Heart right ventricle (tissue), 16 donors: Measurements from ENCODE around the gene CBLB. TPM values are rescaled to one million over a fixed set of nuclear protein-coding genes. Genes with fewer than 3 reads are reported as not detected.

Experiments
- ATAC-seq, 8 donors: fragments of 200-7000 bp; cut with Tn5 transposase; one replicate each; pipeline ENCODE4 v1.9.1; 2020; ENCODE audit warnings: mild to moderate bottlenecking in 8 of 8, moderate library complexity in 8 of 8, moderate number of reproducible peaks in 1 of 8
- DNase-seq, 2 donors: peaks; one replicate each; pipeline ENCODE4 v3.0.0-alpha.2; 2020
- H3K27ac ChIP-seq, 10 donors: fragments of 200-600 bp; sonication (generic) in 2 of 10; one replicate each; pipeline versions ENCODE4 v1.5.0 to v1.8.0; 2020 to 2022; ENCODE audit warnings: mild to moderate bottlenecking in 3 of 10
- H3K27me3 ChIP-seq, 7 donors: fragments of 200-600 bp; one replicate each; pipeline ENCODE4 v1.8.0; 2021 to 2022; ENCODE audit warnings: mild to moderate bottlenecking in 2 of 7
- H3K36me3 ChIP-seq, 9 donors: fragments of 200-600 bp; sonication (generic) in 1 of 9; one replicate each; pipeline versions ENCODE4 v1.5.0 to v1.8.0; 2020 to 2022; ENCODE audit warnings: mild to moderate bottlenecking in 2 of 9
- H3K4me1 ChIP-seq, 9 donors: fragments of 200-600 bp; sonication (generic) in 1 of 9; one replicate each; pipeline versions ENCODE4 v1.5.0 to v1.8.0; 2020 to 2022; ENCODE audit warnings: mild to moderate bottlenecking in 4 of 9
- H3K4me3 ChIP-seq, 10 donors: fragments of 200-600 bp; sonication (generic) in 2 of 10; one replicate each; pipeline versions ENCODE4 v1.5.0 to v1.8.0; 2020 to 2022; ENCODE audit warnings: mild to moderate bottlenecking in 7 of 10, moderate library complexity in 2 of 10
- H3K9me3 ChIP-seq, 11 donors: fragments of 200-600 bp in 10 of 11; sonication (generic) in 2 of 11; one replicate each; pipeline versions ENCODE4 v1.5.0 to v1.8.0; 2013 to 2022; ENCODE audit warnings: mild to moderate bottlenecking in 2 of 11, control low read depth in 1 of 11, moderate library complexity in 1 of 11
- WGBS, 2 donors: extraction: QIAGEN DNeasy Blood & Tissue Kit; methylation state at CpG; one replicate each; pipeline ENCODE4 v1.1.7; 2013; ENCODE audit warnings: inconsistent platforms in 1 of 2; 5-methylcytosine and 5-hydroxymethylcytosine counted together
- intact Hi-C, 10 donors: fragments of 100-400 bp; cut with DNase I; formaldehyde crosslinking; loops; one replicate each; pipeline versions ENCODE4 v1.11.1 to v1.14.2; 2022
- polyA plus RNA-seq, 2 donors: library from polyadenylated mRNA; stranded (reverse); fragments of 200-250 nt; gene quantifications; one replicate each; pipeline ENCODE4 v1.2.3, GENCODE V29; 2013
- total RNA-seq, 10 donors: library from RNA; stranded (reverse); fragmentation: NEBNext Ultra II Directional in 3 of 10; extraction: Animal tissue kit (Norgen Biotek cat#: 25700) in 3 of 10; gene quantifications; one replicate each; pipeline versions ENCODE4 v1.2.1 to v1.2.4, GENCODE V29; 2021 to 2023
- TF ChIP-seq, protein P1 (sequence below), 9 donors: fragments of 200-600 bp; sonication (generic) in 2 of 9; IDR thresholded peaks; one replicate each; pipeline versions ENCODE4 v1.5.0 to v1.8.0; 2021 to 2022; ENCODE audit warnings: antibody characterized with exemption in 9 of 9, mild to moderate bottlenecking in 5 of 9, moderate library complexity in 1 of 9
- donor health status: Arrhythmogenic right ventricular cardiomyopathy.
- donor health status: ischemic (EF 13 %, LVEDD 7.1; RV severe dilation, severe dysfunction).
- donor health status: healthy with polysubstance abuse.
- donor health status: DM: no; HTN: yes; CAD: no.
- donor health status: DM: no; HTN: no; CAD: no.
- donor health status: ischemic (EF 25% LVEDD 6.9; RV normal size, moderate dysfunction).
- donor health status: ischemic (EF 25% LVEDD 5.7; RV mildly dilated, moderate dysfunction).
- donor health status: healthy.
- donor health status: DM: yes; HTN: yes; CAD: no.
- donor health status: Ischemic cardiomyopathy.
- donor health status: ischemic (EF 35%, LVEDD 5.7; RV mildly dilated, moderate dysfunction).
- donor health status: nonischemic (EF 11% LVEDD 7.7; RV severe dilation, severe dysfunction).
- donor health status: DM: yes; HTN: yes; CAD: no.
- donor health status: PGD.
- donor health status: ischemic (EF 29% LVEDD 5.4; RV normal size, mild dysfunction).
- donor health status: nonischemic (EF 23%, LVEDD 6.1; RV moderate dilation, normal function).

The CBLB gene
- total and polyA plus RNA-seq, 12 donors: 14.2 to 72.7 (median 46.0) TPM

GRCh38 chr3:105722943-105723556 lies 145.8 kb downstream of the CBLB start:
- 74 to 82% methylated on average over 3 of the region's 3 CpGs for WGBS, 2 donors

GRCh38 chr3:105719791-105720190 lies 149.0 kb downstream of the CBLB start:
- 89 to 91% methylated on average over 12 of the region's 12 CpGs for WGBS, 2 donors
- Histone ChIP-seq H3K27ac (no peak overlapping the region), H3K9me3 (no peaks in the 10 kb centered on the region), H3K4me1 (peaks cover 0 to 19% (median 0%) of the 10 kb centered on the region in 9 donors), H3K36me3 (peaks cover 0 to 76% (median 15%) of the 10 kb centered on the region in 9 donors), H3K4me3 (no peak overlapping the region), H3K27me3 (no peaks in the 10 kb centered on the region)
- TF ChIP-seq, protein P1, sequence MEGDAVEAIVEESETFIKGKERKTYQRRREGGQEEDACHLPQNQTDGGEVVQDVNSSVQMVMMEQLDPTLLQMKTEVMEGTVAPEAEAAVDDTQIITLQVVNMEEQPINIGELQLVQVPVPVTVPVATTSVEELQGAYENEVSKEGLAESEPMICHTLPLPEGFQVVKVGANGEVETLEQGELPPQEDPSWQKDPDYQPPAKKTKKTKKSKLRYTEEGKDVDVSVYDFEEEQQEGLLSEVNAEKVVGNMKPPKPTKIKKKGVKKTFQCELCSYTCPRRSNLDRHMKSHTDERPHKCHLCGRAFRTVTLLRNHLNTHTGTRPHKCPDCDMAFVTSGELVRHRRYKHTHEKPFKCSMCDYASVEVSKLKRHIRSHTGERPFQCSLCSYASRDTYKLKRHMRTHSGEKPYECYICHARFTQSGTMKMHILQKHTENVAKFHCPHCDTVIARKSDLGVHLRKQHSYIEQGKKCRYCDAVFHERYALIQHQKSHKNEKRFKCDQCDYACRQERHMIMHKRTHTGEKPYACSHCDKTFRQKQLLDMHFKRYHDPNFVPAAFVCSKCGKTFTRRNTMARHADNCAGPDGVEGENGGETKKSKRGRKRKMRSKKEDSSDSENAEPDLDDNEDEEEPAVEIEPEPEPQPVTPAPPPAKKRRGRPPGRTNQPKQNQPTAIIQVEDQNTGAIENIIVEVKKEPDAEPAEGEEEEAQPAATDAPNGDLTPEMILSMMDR (IDR thresholded peaks at IDR 0.05): no peak
- DNase-seq (no peak), ATAC-seq (no peak)
- intact Hi-C loops: loop anchor here in 3 of 10 donors (10.0 kb wide), 1 partner anchor 145 kb away; the partner anchor contains the start of gene CBLB (in 3 of the 3)

More at GRCh38 chr3:105722943-105723556, 145.8 kb downstream of the CBLB start:
- H3K27me3 ChIP-seq: no peaks in the 10 kb centered on the region
- intact Hi-C loops: loop anchor here in 1 of 10 donors (10.0 kb wide), 1 partner anchor 142 kb away; the partner anchor contains the start of gene CBLB
- TF ChIP-seq, protein P1 (IDR thresholded peaks at IDR 0.05): no peak
- H3K27ac ChIP-seq: peak overlapping the region in 1 of 10 donors; percentile 48
- peak in 4 of 8 donors; percentile 51 to 76 (median 56) for ATAC-seq
- peaks cover 0 to 59% (median 14%) of the 10 kb centered on the region in 9 donors for H3K36me3 ChIP-seq
- H3K9me3 ChIP-seq: peaks cover 0 to 16% (median 3%) of the 10 kb centered on the region in 11 donors
- H3K4me1 ChIP-seq: peaks cover 0 to 19% (median 0%) of the 10 kb centered on the region in 9 donors
- no peak overlapping the region for H3K4me3 ChIP-seq
- no peak for DNase-seq

DNA sequence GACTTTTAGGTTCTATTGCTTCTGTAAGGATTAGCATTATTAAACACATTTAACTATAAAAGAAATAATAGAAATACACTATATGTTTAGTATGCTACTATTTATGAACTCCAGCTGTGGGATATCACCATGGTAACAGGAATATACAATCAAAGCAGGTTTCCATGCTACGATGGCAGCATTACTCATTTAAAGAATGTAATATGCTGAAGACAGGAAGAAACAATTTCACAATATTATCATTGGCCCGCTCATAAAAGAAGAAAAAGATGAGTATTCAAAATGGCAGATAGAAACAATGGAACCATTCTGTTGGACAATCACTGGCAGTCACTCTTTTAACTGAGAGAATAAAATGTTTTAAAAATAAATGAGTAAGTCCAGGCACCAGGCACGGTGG lies 153.4 kb downstream of the CBLB start:
- H3K4me3 ChIP-seq: no peak overlapping the region
- peaks cover 0 to 11% (median 0%) of the 10 kb centered on the region in 9 donors for H3K4me1 ChIP-seq
- no peak overlapping the region for H3K27ac ChIP-seq
- no peaks in the 10 kb centered on the region for H3K9me3 ChIP-seq
- peaks cover 0 to 100% (median 19%) of the 10 kb centered on the region in 9 donors for H3K36me3 ChIP-seq
- TF ChIP-seq, protein P1 (IDR thresholded peaks at IDR 0.05): no peak
- 72 to 74% methylated on average over 3 of the region's 3 CpGs for WGBS, 2 donors
- no peaks in the 10 kb centered on the region for H3K27me3 ChIP-seq
- intact Hi-C loops: loop anchor here in 2 of 10 donors (10.0 kb wide), 1 partner anchor 149 kb away; the partner anchor contains the start of gene CBLB (in 2 of the 2)
- DNase-seq: no peak
- ATAC-seq: peak in 1 of 8 donors; percentile 27

- Histone ChIP-seq H3K9me3 (peaks cover 0 to 7% (median 0%) of the 10 kb centered on the region in 11 donors), H3K36me3 (peaks cover 0 to 100% (median 15%) of the 10 kb centered on the region in 9 donors), H3K27me3 (no peaks in the 10 kb centered on the region), H3K27ac (no peak overlapping the region), H3K4me1 (peaks cover 0 to 11% (median 0%) of the 10 kb centered on the region in 9 donors), H3K4me3 (no peak overlapping the region)
- 97 to 99% methylated on average over 6 of the region's 6 CpGs for WGBS, 2 donors
- peak in 1 of 8 donors; percentile 47 for ATAC-seq
- intact Hi-C loops: loop anchor here in 2 of 10 donors (10.0 kb wide), 1 partner anchor 150 kb away; the partner anchor contains the start of gene CBLB (in 2 of the 2)
- TF ChIP-seq, protein P1 (IDR thresholded peaks at IDR 0.05): no peak
- DNase-seq: no peak
Measured at GRCh38 chr3:105714453-105714852, 154.4 kb downstream of the CBLB start.
